ENCODE results near the gene SLC17A1. TPM values are rescaled to one million over a fixed set of nuclear protein-coding genes. Genes with fewer than 3 reads are reported as not detected.

Gene SLC17A1
- total RNA-seq, 1 experiment from 2014 or later, result not detected

DNA sequence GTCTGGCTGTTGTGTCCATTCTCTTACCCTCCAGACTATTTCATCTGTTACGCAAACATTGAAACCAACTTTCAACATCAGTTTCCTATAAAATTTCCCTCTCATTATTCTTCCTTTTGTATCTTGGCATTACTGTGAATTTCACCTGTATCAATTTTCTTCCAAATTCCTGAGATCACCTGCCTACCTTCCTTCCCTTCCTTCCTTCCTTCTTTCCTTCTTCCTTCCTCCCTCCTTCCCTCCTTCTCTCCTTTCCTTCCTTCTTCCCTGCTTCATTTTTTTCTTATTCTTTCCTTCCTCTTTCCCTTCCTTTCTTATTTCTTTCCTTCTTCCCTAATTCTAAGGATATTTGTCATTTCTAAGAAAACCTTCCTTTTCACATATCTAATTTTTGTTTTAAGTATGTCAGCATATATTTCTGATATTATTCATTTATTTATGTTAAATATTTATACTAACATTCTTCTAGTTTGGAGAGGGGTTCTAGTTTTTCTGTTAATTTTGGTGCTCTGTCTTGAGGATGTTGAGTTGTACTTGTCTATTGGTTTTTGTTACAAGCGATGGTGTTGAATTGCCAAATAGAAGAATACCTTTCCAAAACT, 47.0 kb upstream of the SLC17A1 start:
- peaks cover 2% of the 10 kb centered on the region for H3K4me1 Mint-ChIP-seq
- CTCF ChIA-PET, result no interaction called here
- no peak overlapping the region for H3K27ac Mint-ChIP-seq
- peaks cover 2% of the 10 kb centered on the region for H3K27me3 Mint-ChIP-seq (ENCODE audit: low read depth)
- POLR2A ChIA-PET, result no interaction called here
- DNase-seq (ENCODE audit: low spot score) (no peak), ATAC-seq (no peak)
- H3K9me3 Mint-ChIP-seq, result no peaks in the 10 kb centered on the region
- H3K4me3 Mint-ChIP-seq, result no peak overlapping the region
- no peaks in the 10 kb centered on the region for H3K36me3 Mint-ChIP-seq
- TF ChIP-seq, protein P1, sequence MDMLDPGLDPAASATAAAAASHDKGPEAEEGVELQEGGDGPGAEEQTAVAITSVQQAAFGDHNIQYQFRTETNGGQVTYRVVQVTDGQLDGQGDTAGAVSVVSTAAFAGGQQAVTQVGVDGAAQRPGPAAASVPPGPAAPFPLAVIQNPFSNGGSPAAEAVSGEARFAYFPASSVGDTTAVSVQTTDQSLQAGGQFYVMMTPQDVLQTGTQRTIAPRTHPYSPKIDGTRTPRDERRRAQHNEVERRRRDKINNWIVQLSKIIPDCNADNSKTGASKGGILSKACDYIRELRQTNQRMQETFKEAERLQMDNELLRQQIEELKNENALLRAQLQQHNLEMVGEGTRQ (CRISPR knock-in tag; IDR thresholded peaks at IDR 0.05), result no peak
- TF ChIP-seq, protein P2, sequence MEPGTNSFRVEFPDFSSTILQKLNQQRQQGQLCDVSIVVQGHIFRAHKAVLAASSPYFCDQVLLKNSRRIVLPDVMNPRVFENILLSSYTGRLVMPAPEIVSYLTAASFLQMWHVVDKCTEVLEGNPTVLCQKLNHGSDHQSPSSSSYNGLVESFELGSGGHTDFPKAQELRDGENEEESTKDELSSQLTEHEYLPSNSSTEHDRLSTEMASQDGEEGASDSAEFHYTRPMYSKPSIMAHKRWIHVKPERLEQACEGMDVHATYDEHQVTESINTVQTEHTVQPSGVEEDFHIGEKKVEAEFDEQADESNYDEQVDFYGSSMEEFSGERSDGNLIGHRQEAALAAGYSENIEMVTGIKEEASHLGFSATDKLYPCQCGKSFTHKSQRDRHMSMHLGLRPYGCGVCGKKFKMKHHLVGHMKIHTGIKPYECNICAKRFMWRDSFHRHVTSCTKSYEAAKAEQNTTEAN (CRISPR knock-in tag; IDR thresholded peaks at IDR 0.05), result no peak
- TF ChIP-seq ZNF423 (CRISPR knock-in tag; IDR thresholded peaks at IDR 0.05) (no peak), MXD4 (CRISPR knock-in tag; IDR thresholded peaks at IDR 0.05; ENCODE audit: borderline replicate concordance) (no peak), CREM (CRISPR knock-in tag; IDR thresholded peaks at IDR 0.05) (no peak), NR1H2 (CRISPR knock-in tag; IDR thresholded peaks at IDR 0.05) (no peak), SMAD4 (CRISPR knock-in tag; IDR thresholded peaks at IDR 0.05) (no peak), RORB (CRISPR knock-in tag; IDR thresholded peaks at IDR 0.05) (no peak), CBFB (CRISPR knock-in tag; IDR thresholded peaks at IDR 0.05; ENCODE audit: low read depth) (no peak), HMGA2 (CRISPR knock-in tag; IDR thresholded peaks at IDR 0.05) (no peak), OVOL2 (CRISPR knock-in tag; IDR thresholded peaks at IDR 0.05; ENCODE audit: borderline replicate concordance) (no peak), ZNF263 (CRISPR knock-in tag; IDR thresholded peaks at IDR 0.05; ENCODE audit: low read depth) (no peak), PRRX2 (CRISPR knock-in tag; IDR thresholded peaks at IDR 0.05) (no peak), CREB1 (CRISPR knock-in tag; IDR thresholded peaks at IDR 0.05) (no peak)
- TF ChIP-seq, protein P3, sequence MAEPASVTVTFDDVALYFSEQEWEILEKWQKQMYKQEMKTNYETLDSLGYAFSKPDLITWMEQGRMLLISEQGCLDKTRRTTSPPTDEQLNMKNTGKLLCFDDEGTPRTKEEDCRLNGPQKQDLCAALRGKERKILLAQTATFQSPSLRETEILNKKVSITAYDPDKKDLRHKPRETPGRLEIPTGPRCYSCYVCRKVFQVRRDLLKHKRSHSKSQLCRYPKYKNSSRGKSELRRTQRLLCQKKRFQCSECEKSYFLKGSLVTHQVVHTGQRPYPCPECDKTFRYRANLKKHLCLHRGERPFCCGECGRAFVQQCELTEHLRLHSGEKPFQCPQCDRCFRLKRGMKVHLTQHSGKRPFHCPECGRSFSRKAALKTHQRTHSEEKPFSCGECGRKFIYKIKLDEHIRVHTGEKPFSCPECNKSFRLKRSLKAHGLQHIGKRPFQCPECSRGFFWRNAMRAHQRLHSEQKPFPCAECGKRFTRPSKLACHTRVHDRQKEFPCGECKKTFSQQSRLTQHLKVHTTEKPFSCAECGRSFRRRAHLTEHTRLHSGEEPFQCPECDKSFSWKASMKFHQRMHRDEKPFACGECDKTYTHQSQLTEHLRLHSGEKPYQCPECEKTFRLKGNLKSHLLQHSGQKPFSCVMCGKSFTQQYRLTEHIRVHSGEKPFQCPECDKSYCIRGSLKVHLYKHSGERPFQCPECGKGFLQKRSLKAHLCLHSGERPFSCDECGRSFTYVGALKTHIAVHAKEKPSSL (CRISPR knock-in tag; conservative IDR thresholded peaks at IDR 0.05), result no peak
- TF ChIP-seq, protein P4, sequence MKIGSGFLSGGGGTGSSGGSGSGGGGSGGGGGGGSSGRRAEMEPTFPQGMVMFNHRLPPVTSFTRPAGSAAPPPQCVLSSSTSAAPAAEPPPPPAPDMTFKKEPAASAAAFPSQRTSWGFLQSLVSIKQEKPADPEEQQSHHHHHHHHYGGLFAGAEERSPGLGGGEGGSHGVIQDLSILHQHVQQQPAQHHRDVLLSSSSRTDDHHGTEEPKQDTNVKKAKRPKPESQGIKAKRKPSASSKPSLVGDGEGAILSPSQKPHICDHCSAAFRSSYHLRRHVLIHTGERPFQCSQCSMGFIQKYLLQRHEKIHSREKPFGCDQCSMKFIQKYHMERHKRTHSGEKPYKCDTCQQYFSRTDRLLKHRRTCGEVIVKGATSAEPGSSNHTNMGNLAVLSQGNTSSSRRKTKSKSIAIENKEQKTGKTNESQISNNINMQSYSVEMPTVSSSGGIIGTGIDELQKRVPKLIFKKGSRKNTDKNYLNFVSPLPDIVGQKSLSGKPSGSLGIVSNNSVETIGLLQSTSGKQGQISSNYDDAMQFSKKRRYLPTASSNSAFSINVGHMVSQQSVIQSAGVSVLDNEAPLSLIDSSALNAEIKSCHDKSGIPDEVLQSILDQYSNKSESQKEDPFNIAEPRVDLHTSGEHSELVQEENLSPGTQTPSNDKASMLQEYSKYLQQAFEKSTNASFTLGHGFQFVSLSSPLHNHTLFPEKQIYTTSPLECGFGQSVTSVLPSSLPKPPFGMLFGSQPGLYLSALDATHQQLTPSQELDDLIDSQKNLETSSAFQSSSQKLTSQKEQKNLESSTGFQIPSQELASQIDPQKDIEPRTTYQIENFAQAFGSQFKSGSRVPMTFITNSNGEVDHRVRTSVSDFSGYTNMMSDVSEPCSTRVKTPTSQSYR (CRISPR knock-in tag; IDR thresholded peaks at IDR 0.05), result no peak

DNA sequence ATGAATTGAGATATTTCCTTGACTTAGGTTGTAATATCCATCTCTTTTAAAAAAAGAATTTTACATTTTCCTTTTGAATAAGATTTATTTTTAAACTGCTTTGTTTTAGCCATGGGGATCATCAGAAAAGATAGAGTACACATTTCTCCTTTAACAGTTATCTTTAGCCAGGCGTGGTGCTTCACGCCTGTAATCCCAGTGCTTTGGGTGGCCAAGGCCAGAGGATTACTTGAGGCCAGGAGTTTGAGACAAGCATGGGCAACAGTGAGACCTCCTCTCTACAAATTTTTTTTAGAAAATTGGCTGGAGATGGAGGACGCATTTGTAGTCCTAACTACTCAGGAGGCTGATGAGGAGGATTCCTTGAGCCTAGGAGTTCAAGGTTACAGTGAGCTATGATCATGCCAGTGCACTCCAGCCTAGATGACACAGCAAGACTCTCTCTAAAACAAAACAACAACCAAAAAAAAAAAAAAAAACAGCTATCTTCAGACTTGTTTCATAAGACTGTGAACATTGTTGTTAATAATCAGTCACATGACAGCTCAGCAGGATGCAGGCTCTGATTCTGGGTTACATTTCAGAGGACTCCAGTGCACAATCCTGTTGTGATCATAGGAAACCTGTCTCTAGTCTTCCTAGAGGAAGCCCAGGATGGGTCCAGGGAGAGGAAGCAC, 44.2 kb upstream of the SLC17A1 start:
- no peak overlapping the region for H3K4me3 Mint-ChIP-seq
- ChIA-PET CTCF (no interaction called here), POLR2A (no interaction called here)
- no peak overlapping the region for H3K27ac Mint-ChIP-seq
- H3K9me3 Mint-ChIP-seq, result no peaks in the 10 kb centered on the region
- H3K4me1 Mint-ChIP-seq, result no peaks in the 10 kb centered on the region
- DNase-seq (ENCODE audit: low spot score), result no peak
- ATAC-seq, result no peak
- H3K27me3 Mint-ChIP-seq (ENCODE audit: low read depth), result peaks cover 5% of the 10 kb centered on the region
- H3K36me3 Mint-ChIP-seq, result no peaks in the 10 kb centered on the region
- no peak for TF ChIP-seq JAZF1 (CRISPR knock-in tag; IDR thresholded peaks at IDR 0.05)
- no peak for TF ChIP-seq ZNF263 (CRISPR knock-in tag; IDR thresholded peaks at IDR 0.05; ENCODE audit: low read depth)
- TF ChIP-seq, protein P5, sequence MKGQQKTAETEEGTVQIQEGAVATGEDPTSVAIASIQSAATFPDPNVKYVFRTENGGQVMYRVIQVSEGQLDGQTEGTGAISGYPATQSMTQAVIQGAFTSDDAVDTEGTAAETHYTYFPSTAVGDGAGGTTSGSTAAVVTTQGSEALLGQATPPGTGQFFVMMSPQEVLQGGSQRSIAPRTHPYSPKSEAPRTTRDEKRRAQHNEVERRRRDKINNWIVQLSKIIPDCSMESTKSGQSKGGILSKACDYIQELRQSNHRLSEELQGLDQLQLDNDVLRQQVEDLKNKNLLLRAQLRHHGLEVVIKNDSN (CRISPR knock-in tag; IDR thresholded peaks at IDR 0.05), result no peak
- TF ChIP-seq, protein P6, sequence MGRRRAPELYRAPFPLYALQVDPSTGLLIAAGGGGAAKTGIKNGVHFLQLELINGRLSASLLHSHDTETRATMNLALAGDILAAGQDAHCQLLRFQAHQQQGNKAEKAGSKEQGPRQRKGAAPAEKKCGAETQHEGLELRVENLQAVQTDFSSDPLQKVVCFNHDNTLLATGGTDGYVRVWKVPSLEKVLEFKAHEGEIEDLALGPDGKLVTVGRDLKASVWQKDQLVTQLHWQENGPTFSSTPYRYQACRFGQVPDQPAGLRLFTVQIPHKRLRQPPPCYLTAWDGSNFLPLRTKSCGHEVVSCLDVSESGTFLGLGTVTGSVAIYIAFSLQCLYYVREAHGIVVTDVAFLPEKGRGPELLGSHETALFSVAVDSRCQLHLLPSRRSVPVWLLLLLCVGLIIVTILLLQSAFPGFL (CRISPR knock-in tag; IDR thresholded peaks at IDR 0.05; ENCODE audit: borderline replicate concordance), result no peak
- TF ChIP-seq, protein P7, sequence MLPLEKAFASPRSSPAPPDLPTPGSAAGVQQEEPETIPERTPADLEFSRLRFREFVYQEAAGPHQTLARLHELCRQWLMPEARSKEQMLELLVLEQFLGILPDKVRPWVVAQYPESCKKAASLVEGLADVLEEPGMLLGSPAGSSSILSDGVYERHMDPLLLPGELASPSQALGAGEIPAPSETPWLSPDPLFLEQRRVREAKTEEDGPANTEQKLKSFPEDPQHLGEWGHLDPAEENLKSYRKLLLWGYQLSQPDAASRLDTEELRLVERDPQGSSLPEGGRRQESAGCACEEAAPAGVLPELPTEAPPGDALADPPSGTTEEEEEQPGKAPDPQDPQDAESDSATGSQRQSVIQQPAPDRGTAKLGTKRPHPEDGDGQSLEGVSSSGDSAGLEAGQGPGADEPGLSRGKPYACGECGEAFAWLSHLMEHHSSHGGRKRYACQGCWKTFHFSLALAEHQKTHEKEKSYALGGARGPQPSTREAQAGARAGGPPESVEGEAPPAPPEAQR (CRISPR knock-in tag; IDR thresholded peaks at IDR 0.05), result no peak
- TF ChIP-seq FOXK1 (CRISPR knock-in tag; IDR thresholded peaks at IDR 0.05), result no peak
- TF ChIP-seq ETV6 (CRISPR knock-in tag; IDR thresholded peaks at IDR 0.05), result no peak
- TF ChIP-seq ZNF232 (CRISPR knock-in tag; IDR thresholded peaks at IDR 0.05), result no peak
- no peak for TF ChIP-seq KAT7 (CRISPR knock-in tag; IDR thresholded peaks at IDR 0.05; ENCODE audit: borderline replicate concordance)
- no peak for TF ChIP-seq EMX1 (CRISPR knock-in tag; IDR thresholded peaks at IDR 0.05)
- TF ChIP-seq ZBTB21 (CRISPR knock-in tag; IDR thresholded peaks at IDR 0.05; ENCODE audit: borderline replicate concordance), result no peak
